T-cell (primary cell): Measurements from ENCODE around the gene C10orf53. TPM values are rescaled to one million over a fixed set of nuclear protein-coding genes. Genes with fewer than 3 reads are reported as not detected.

Experiments
- ATAC-seq, 4 experiments: fragments of 200-7000 bp in 3 of 4; fragments of 150-1000 bp in 1 of 4; cut with Tn5 transposase; replicated peaks in 1 of 4; 1 replicate in 3 of 4; 2 replicates in 1 of 4; pipeline ENCODE4 v1.10.0; 2021; ENCODE audit warnings: moderate library complexity in 3 of 4, mild to moderate bottlenecking in 2 of 4, moderate number of reproducible peaks in 1 of 4
- CTCF ChIA-PET, 2 donors: fragments of 300-600 bp; sonication (Branson Sonifier 250); formaldehyde crosslinking; loops; one replicate each; lab custom pipeline; 2022; ENCODE audit warnings: antibody characterized with exemption in 2 of 2; lab: Charles Lee
- POLR2A ChIA-PET, 2 donors: fragments of 300-600 bp; sonication (Branson Sonifier 250); formaldehyde crosslinking; loops; one replicate each; lab custom pipeline; 2022; ENCODE audit warnings: antibody characterized with exemption in 2 of 2; lab: Charles Lee
- DNase-seq, 35 experiments: peaks; one replicate each; pipeline versions ENCODE4 v3.0.0 to v3.0.0-alpha.2; 2013 to 2023
- H3K27ac ChIP-seq: one replicate; pipeline ENCODE4 v1.5.1; 2013; ENCODE audit warnings: low read length
- H3K27me3 ChIP-seq, 2 experiments: replicated peaks in 1 of 2; 1 replicate in 1 of 2; 2 replicates in 1 of 2; pipeline versions ENCODE4 v1.6.1 to v1.7.0; 2013; ENCODE audit warnings: low read length in 1 of 2, mixed read lengths in 1 of 2; ENCODE audit not compliant: control insufficient read depth in 2 of 2, insufficient read depth in 2 of 2; ENCODE audit errors: extremely low read depth in 1 of 2
- H3K36me3 ChIP-seq, 2 donors: 1 replicate in 1 of 2; 2 replicates in 1 of 2; pipeline versions ENCODE4 v1.6.1 to v1.7.0; 2013; ENCODE audit warnings: low read length in 1 of 2; ENCODE audit not compliant: control insufficient read depth in 2 of 2, insufficient read depth in 1 of 2; ENCODE audit errors: extremely low read depth in 1 of 2
- H3K4me1 ChIP-seq, 2 experiments: 1 replicate in 1 of 2; 2 replicates in 1 of 2; pipeline versions ENCODE4 v1.6.1 to v1.7.0; 2013; ENCODE audit warnings: low read length in 2 of 2, mixed read lengths in 1 of 2; ENCODE audit not compliant: insufficient read depth in 2 of 2, control insufficient read depth in 1 of 2; ENCODE audit errors: extremely low read depth in 1 of 2
- H3K4me3 ChIP-seq, 2 donors: 1 replicate in 1 of 2; 2 replicates in 1 of 2; pipeline versions ENCODE4 v1.5.1 to v1.7.0; 2013; ENCODE audit warnings: mild to moderate bottlenecking in 2 of 2, low read length in 1 of 2, moderate library complexity in 1 of 2; ENCODE audit not compliant: control insufficient read depth in 1 of 2; ENCODE audit errors: extremely low read depth in 1 of 2
- H3K9me3 ChIP-seq: 2 replicates; pipeline ENCODE4 v1.7.0; 2013
- H3K27ac Mint-ChIP-seq, 2 donors: one replicate each; pipeline ENCODE4 v1.8.0; 2020 to 2021; ENCODE audit warnings: mild to moderate bottlenecking in 2 of 2, mixed read lengths in 2 of 2
- H3K27me3 Mint-ChIP-seq, 2 donors: one replicate each; pipeline ENCODE4 v1.8.0; 2021 to 2022; ENCODE audit warnings: mixed read lengths in 2 of 2
- H3K36me3 Mint-ChIP-seq: one replicate; pipeline ENCODE4 v1.8.0; 2021; ENCODE audit warnings: mixed read lengths
- H3K4me1 Mint-ChIP-seq, 3 donors: one replicate each; pipeline ENCODE4 v1.8.0; 2020 to 2022; ENCODE audit warnings: mixed read lengths in 3 of 3, mild to moderate bottlenecking in 1 of 3
- H3K4me3 Mint-ChIP-seq, 3 donors: one replicate each; pipeline ENCODE4 v1.8.0; 2020 to 2022; ENCODE audit warnings: mild to moderate bottlenecking in 3 of 3, mixed read lengths in 3 of 3, moderate library complexity in 3 of 3
- H3K9me3 Mint-ChIP-seq, 3 donors: one replicate each; pipeline ENCODE4 v1.8.0; 2020 to 2022; ENCODE audit warnings: mixed read lengths in 3 of 3
- WGBS: methylation state at CpG from one replicate; pipeline ENCODE4 v1.1.5; 2013; ENCODE audit warnings: missing lambda C conversion rate; ENCODE audit not compliant: insufficient coverage; 5-methylcytosine and 5-hydroxymethylcytosine counted together
- total RNA-seq, 35 experiments: library from RNA in 6 of 35; stranded (reverse) in 6 of 35; fragments of 120-200 nt in 1 of 35; gene quantifications; one replicate each; pipeline versions ENCODE4 v1.2.1 to v1.2.4 and lab custom pipeline; 2013 to 2026

The C10orf53 gene
- total RNA-seq, 5 donors from 2014 or later (not counting 1 experiment from before 2014, with no cell fraction given), result not detected

GRCh38 chr10:49744091-49744685 is 64.7 kb downstream of the C10orf53 start:
- WGBS, result 94% methylated on average over 6 of the region's 6 CpGs
- Histone ChIP-seq H3K9me3 (no peaks in the 10 kb centered on the region), H3K4me3 (no peak overlapping the region), H3K36me3 (no peaks in the 10 kb centered on the region), H3K27me3 (peaks cover 0 to 5% of the 10 kb centered on the region in 2 experiments), H3K27ac (no peak overlapping the region), H3K4me1 (no peaks in the 10 kb centered on the region)
- H3K9me3 Mint-ChIP-seq, result no peaks in the 10 kb centered on the region
- ChIA-PET CTCF (no interaction called here), POLR2A (no interaction called here)
- no peak for DNase-seq
- H3K27ac Mint-ChIP-seq, result no peak overlapping the region
- no peak for ATAC-seq
- H3K4me3 Mint-ChIP-seq, result no peak overlapping the region
- H3K4me1 Mint-ChIP-seq, result no peaks in the 10 kb centered on the region
- no peaks in the 10 kb centered on the region for H3K36me3 Mint-ChIP-seq
- peaks cover 1 to 7% of the 10 kb centered on the region in 2 donors for H3K27me3 Mint-ChIP-seq

DNA sequence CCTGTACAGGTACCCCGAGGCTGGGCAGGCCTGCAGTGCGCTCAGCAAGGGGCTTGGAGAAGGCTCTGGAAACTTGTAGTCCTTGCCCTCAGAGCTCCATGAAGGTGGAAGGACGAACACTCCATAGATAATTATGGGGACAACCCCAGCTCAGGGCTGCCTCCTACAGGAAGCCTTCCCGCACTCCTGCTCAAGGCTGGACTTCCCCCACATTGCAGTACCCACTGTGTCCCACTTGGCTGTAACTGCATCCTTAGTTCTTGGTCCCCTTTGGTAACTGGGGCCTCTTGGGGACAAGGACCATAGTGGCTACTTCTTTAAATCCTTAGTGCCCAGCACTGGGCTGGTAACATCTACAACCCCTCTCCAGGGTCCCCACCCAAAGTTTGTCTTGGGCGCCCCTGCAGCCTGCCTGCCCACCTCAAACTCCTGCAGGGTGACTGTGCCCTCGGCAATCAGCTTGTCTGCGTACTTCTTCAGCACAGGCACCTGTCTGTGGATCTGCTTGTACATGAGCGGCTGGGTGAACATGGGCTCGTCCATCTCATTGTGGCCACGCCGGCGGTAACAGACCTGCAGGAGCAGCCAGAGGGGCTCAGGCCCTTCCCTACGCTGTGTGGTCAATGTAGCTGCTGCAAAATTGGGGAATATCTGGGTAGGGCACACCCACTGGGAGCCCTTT is 65.6 kb downstream of the C10orf53 start:
- Histone ChIP-seq H3K27me3 (peaks cover 0 to 7% of the 10 kb centered on the region in 2 experiments), H3K9me3 (no peaks in the 10 kb centered on the region), H3K4me3 (no peak overlapping the region), H3K4me1 (no peaks in the 10 kb centered on the region), H3K27ac (no peak overlapping the region), H3K36me3 (no peaks in the 10 kb centered on the region)
- no peak overlapping the region for H3K27ac Mint-ChIP-seq
- no peaks in the 10 kb centered on the region for H3K4me1 Mint-ChIP-seq
- H3K4me3 Mint-ChIP-seq, result no peak overlapping the region
- WGBS, result 78% methylated on average over 12 of the region's 13 CpGs
- no peaks in the 10 kb centered on the region for H3K9me3 Mint-ChIP-seq
- no peaks in the 10 kb centered on the region for H3K36me3 Mint-ChIP-seq
- POLR2A ChIA-PET, result no interaction called here
- DNase-seq (no peak), ATAC-seq (no peak)
- peaks cover 1 to 7% of the 10 kb centered on the region in 2 donors for H3K27me3 Mint-ChIP-seq
- CTCF ChIA-PET, result no interaction called here

DNA sequence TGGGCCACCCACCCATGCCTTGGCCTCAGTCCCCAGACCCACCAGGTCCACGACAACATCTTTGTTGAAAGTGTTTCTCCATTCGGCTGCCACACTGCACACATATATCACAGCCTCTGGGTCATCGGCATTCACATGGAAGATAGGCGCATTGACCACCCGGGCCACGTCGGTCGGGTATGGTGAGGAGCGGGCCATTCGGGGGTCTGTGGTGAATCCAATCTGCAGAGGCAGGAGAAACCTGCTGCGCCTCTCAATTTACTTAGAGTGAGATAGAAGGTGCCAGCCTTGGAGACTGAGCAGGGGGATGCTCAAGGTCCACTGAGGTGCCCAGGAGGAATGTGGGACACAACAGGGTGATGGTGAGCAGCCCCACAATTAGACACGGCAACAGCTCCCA is 66.3 kb downstream of the C10orf53 start:
- Mint-ChIP-seq H3K4me1 (no peaks in the 10 kb centered on the region), H3K27me3 (peaks cover 1 to 7% of the 10 kb centered on the region in 2 donors), H3K36me3 (no peaks in the 10 kb centered on the region), H3K4me3 (no peak overlapping the region), H3K27ac (no peak overlapping the region), H3K9me3 (no peaks in the 10 kb centered on the region)
- Histone ChIP-seq H3K27me3 (peaks cover 0 to 11% of the 10 kb centered on the region in 2 experiments), H3K4me1 (no peaks in the 10 kb centered on the region), H3K4me3 (no peak overlapping the region), H3K9me3 (no peaks in the 10 kb centered on the region), H3K27ac (no peak overlapping the region), H3K36me3 (no peaks in the 10 kb centered on the region)
- WGBS, result 88% methylated on average over 11 of the region's 12 CpGs
- no peak for ATAC-seq
- POLR2A ChIA-PET, result no interaction called here
- DNase-seq, result no peak
- CTCF ChIA-PET, result no interaction called here

- no peaks in the 10 kb centered on the region for H3K4me1 ChIP-seq
- Mint-ChIP-seq H3K4me1 (no peaks in the 10 kb centered on the region), H3K27ac (no peak overlapping the region), H3K4me3 (no peak overlapping the region), H3K27me3 (peaks cover 8 to 15% of the 10 kb centered on the region in 2 donors), H3K36me3 (no peaks in the 10 kb centered on the region), H3K9me3 (no peaks in the 10 kb centered on the region)
- whole genome bisulfite sequencing, result 85% methylated on average over 14 of the region's 20 CpGs
- H3K4me3 ChIP-seq, result no peak overlapping the region
- ATAC-seq (no peak), DNase-seq (no peak)
- CTCF ChIA-PET, result no interaction called here
- POLR2A ChIA-PET, result no interaction called here
- H3K27ac ChIP-seq, result no peak overlapping the region
- H3K9me3 ChIP-seq, result no peaks in the 10 kb centered on the region
- peaks cover 0 to 15% of the 10 kb centered on the region in 2 experiments for H3K27me3 ChIP-seq
- no peaks in the 10 kb centered on the region for H3K36me3 ChIP-seq
Measured at GRCh38 chr10:49746626-49747302, 67.3 kb downstream of the C10orf53 start.

Other genes with a start within 250 kb of the C10orf53 start
- gene ERCC6, start 140.5 kb upstream of the C10orf53 start, total RNA-seq, result 10 to 100 TPM; 34.6 to 40.7 (median 39.1) TPM
- gene SLC18A3, start 69.3 kb upstream of the C10orf53 start, total RNA-seq, result not detected
- gene CHAT, start 65.6 kb upstream of the C10orf53 start, total RNA-seq, result not detected
- under 1 TPM in 1 of 5 donors, not detected in 4; 0.56 TPM for gene OGDHL, start 82.7 kb downstream of the C10orf53 start, total RNA-seq